Stimulated activated CD4-positive, alpha-beta T cell treated with anti-CD3 and anti-CD28 coated beads, Interleukin-15, amount 100 ng/mL, for 24 hours (primary cell): Measurements from ENCODE around the gene RPL27A.
"Not testable (repeated sequence)": the region's sequence is repeated elsewhere in the genome, so short reads cannot be mapped to it uniquely, and the experiment has no call there.

Experiments used
- DNase-seq: peaks from one replicate; pipeline ENCODE4 v3.0.0-alpha.2; 2020

Gene RPL27A

GRCh38 chr11:8682303-8683114 lies at the start of gene RPL27A, which contains the start of gene TRIM66:
Gene RPL27A (plus strand): TSS chr11:8682792. CDS start chr11:8682814, 22 bp downstream.
Gene TRIM66 (minus strand): TSS chr11:8682665. CDS start chr11:8672274, 10,391 bp downstream.
- peak; percentile 99 for DNase-seq

GRCh38 chr11:8634498-8634897 lies 48.1 kb upstream of the RPL27A start:
- no peak for DNase-seq

- no peak for DNase-seq
These were observed 46.5 kb upstream of the RPL27A start for GRCh38 chr11:8636127-8636526.

GRCh38 chr11:8638300-8638699 lies 44.3 kb upstream of the RPL27A start:
- DNase-seq, result no peak

GRCh38 chr11:8639655-8640054 lies 42.9 kb upstream of the RPL27A start:
- no peak for DNase-seq

- no peak for DNase-seq
These were observed 42.2 kb upstream of the RPL27A start for GRCh38 chr11:8640267-8640906.

- no peak for DNase-seq
These were observed 41.3 kb upstream of the RPL27A start for GRCh38 chr11:8641332-8641731.

GRCh38 chr11:8642196-8642841 lies 40.3 kb upstream of the RPL27A start:
- no peak for DNase-seq

- DNase-seq, result no peak
These were observed 35.7 kb upstream of the RPL27A start for GRCh38 chr11:8646873-8647272.

GRCh38 chr11:8649361-8649760 lies 33.2 kb upstream of the RPL27A start:
- DNase-seq, result no peak

GRCh38 chr11:8650401-8650990 lies 32.1 kb upstream of the RPL27A start:
- no peak for DNase-seq

- DNase-seq, result no peak
These were observed 30.5 kb upstream of the RPL27A start for GRCh38 chr11:8652140-8652539.

- DNase-seq, result no peak
These were observed 28.1 kb upstream of the RPL27A start for GRCh38 chr11:8654503-8654902.

GRCh38 chr11:8656291-8656690 lies 26.3 kb upstream of the RPL27A start:
- DNase-seq, result no peak

- DNase-seq, result no peak
These were observed 24.1 kb upstream of the RPL27A start for GRCh38 chr11:8658321-8659057.

GRCh38 chr11:8661001-8661795 lies 21.4 kb upstream of the RPL27A start:
- no peak for DNase-seq

- no peak for DNase-seq
These were observed 17.4 kb upstream of the RPL27A start for GRCh38 chr11:8665222-8665621.

- DNase-seq, result not testable (repeated sequence)
These were observed 12.5 kb upstream of the RPL27A start for GRCh38 chr11:8670081-8670480.

- DNase-seq, result no peak
These were observed 11.4 kb upstream of the RPL27A start for GRCh38 chr11:8671193-8671612.

- DNase-seq, result no peak
These were observed 10.9 kb upstream of the RPL27A start for GRCh38 chr11:8671651-8672062.

GRCh38 chr11:8672346-8672745 lies 10.2 kb upstream of the RPL27A start:
- no peak for DNase-seq

- no peak for DNase-seq
These were observed 7.7 kb upstream of the RPL27A start for GRCh38 chr11:8674859-8675258.
